ENCODE results near the gene TUBD1.
"Not testable (repeated sequence)": the region's sequence is repeated elsewhere in the genome, so short reads cannot be mapped to it uniquely, and the experiment has no call there.

Gene TUBD1

GRCh38 chr17:59845595-59846393 lies 46.9 kb downstream of the TUBD1 start:
- no peak for DNase-seq (ENCODE audit: low read depth in 2 of 2, low spot score in 1 of 2)

- no peak for DNase-seq (ENCODE audit: low read depth in 2 of 2, low spot score in 1 of 2)
Observed at GRCh38 chr17:59844884-59845594, 47.7 kb downstream of the TUBD1 start.

- DNase-seq (ENCODE audit: low read depth in 2 of 2, low spot score in 1 of 2), result peak in 1 of 2 donors; percentile 52
Observed at GRCh38 chr17:59842901-59843652, 49.7 kb downstream of the TUBD1 start.

GRCh38 chr17:59841882-59842263 lies 50.9 kb downstream of the TUBD1 start:
- not testable (repeated sequence) for DNase-seq (ENCODE audit: low read depth in 2 of 2, low spot score in 1 of 2)

- DNase-seq (ENCODE audit: low read depth in 2 of 2, low spot score in 1 of 2), result not testable (repeated sequence)
Observed at GRCh38 chr17:59841091-59841881, 51.5 kb downstream of the TUBD1 start.

- DNase-seq (ENCODE audit: low read depth in 2 of 2, low spot score in 1 of 2), result no peak
Observed at GRCh38 chr17:59840329-59841090, 52.2 kb downstream of the TUBD1 start.

GRCh38 chr17:59839651-59840328 lies 53.0 kb downstream of the TUBD1 start:
- DNase-seq (ENCODE audit: low read depth in 2 of 2, low spot score in 1 of 2), result no peak

- DNase-seq (ENCODE audit: low read depth in 2 of 2, low spot score in 1 of 2), result no peak
Observed at GRCh38 chr17:59838052-59838916, 54.5 kb downstream of the TUBD1 start.

GRCh38 chr17:59837308-59838051 lies 55.3 kb downstream of the TUBD1 start:
- DNase-seq (ENCODE audit: low read depth in 2 of 2, low spot score in 1 of 2), result no peak

GRCh38 chr17:59832883-59833379 lies 59.8 kb downstream of the TUBD1 start:
- no peak for DNase-seq (ENCODE audit: low read depth in 2 of 2, low spot score in 1 of 2)

- DNase-seq (ENCODE audit: low read depth in 2 of 2, low spot score in 1 of 2), result no peak
Observed at GRCh38 chr17:59830846-59831486, 61.8 kb downstream of the TUBD1 start.

GRCh38 chr17:59830007-59830630 lies 62.6 kb downstream of the TUBD1 start:
- DNase-seq (ENCODE audit: low read depth in 2 of 2, low spot score in 1 of 2), result no peak

- no peak for DNase-seq (ENCODE audit: low read depth in 2 of 2, low spot score in 1 of 2)
Observed at GRCh38 chr17:59829217-59830006, 63.3 kb downstream of the TUBD1 start.

- DNase-seq (ENCODE audit: low read depth in 2 of 2, low spot score in 1 of 2), result not testable (repeated sequence)
Observed at GRCh38 chr17:59828819-59829216, 63.9 kb downstream of the TUBD1 start.

GRCh38 chr17:59828478-59828760 lies 64.3 kb downstream of the TUBD1 start:
- DNase-seq (ENCODE audit: low read depth in 2 of 2, low spot score in 1 of 2), result no peak

- DNase-seq (ENCODE audit: low read depth in 2 of 2, low spot score in 1 of 2), result no peak
Observed at GRCh38 chr17:59827721-59828477, 64.8 kb downstream of the TUBD1 start.

Data from stimulated activated CD8-positive, alpha-beta memory T cell treated with anti-CD3 and anti-CD28 coated beads, Interleukin-4, amount 100 ng/mL, for 1 hour (primary cell).